ENCODE data around the gene DEF6. TPM values are rescaled to one million over a fixed set of nuclear protein-coding genes. Genes with fewer than 3 reads are reported as not detected.

DEF6 gene
- polyA plus RNA-seq, 6 donors from 2014 or later: 25.8 to 104 (median 58.3) TPM

DNA sequence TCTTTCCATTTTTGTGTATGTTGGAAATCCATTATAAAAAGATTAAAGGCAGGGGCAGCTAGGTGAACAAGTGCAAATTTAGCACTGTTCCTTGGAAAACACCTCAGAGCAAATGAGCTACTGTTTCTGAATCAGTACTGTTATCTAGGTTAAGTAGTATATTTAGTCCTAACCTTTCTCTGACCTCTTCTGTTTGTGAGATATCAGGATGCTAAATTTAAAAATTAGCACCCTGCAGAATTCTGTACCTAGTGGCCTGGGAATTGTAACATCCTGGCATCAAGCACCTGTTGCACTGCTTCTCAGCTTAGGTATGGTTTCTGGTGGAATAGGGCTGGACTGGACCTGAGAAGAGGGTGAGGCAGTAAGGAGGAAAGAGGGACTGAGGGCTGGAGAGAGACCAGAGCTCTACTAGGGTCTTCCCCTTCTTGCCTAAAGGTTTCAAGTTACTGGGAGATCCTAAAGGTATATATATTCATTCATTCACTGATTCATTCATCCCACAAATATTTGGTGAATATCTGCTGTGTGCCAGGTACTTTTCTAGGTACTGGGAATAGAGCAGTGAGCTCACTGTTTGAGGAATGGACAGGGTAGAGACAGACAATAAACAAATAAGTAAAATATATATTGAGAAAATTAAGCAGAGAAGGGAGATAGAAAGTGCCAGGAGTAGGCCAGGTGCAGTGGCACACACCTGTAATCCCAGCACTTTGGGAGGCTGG is 32.9 kb upstream of the DEF6 start:
- H3K27me3 Mint-ChIP-seq: no peaks in the 10 kb centered on the region
- H3K4me3 Mint-ChIP-seq: no peak overlapping the region
- DNase-seq (no peak), ATAC-seq (ENCODE audit: low read depth in 2 of 2) (no peak)
- no peaks in the 10 kb centered on the region for H3K36me3 Mint-ChIP-seq
- H3K4me1 Mint-ChIP-seq: peaks cover 46 to 60% (median 57%) of the 10 kb centered on the region in 3 donors
- H3K9me3 Mint-ChIP-seq: no peaks in the 10 kb centered on the region
- H3K27ac Mint-ChIP-seq: peak overlapping the region in 4 of 6 donors; percentile 1 to 97 (median 70)

DNA sequence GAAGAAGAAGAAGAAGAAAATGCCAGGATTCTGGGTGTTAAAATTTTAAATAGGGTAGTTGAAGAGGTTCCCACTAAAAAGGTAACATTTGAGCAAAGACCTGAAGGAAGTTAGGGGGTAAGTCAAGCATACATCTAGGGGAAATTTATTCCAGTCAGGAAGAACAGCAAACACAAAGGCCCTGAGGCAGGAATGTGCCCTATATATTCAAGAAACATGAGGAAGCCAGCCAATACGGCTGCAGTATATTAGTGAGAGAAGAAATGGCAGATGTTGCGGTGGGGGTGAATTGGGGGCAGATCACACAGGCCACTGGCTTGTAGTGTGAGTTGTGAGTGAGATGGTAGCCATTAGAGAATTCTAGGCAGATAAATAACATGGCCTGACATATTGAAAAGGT is 32.1 kb upstream of the DEF6 start:
- H3K27me3 Mint-ChIP-seq: no peaks in the 10 kb centered on the region
- peaks cover 40 to 54% (median 53%) of the 10 kb centered on the region in 3 donors for H3K4me1 Mint-ChIP-seq
- no peak for ATAC-seq (ENCODE audit: low read depth in 2 of 2)
- H3K9me3 Mint-ChIP-seq: no peaks in the 10 kb centered on the region
- peak overlapping the region; percentile 1 to 97 (median 36) for H3K27ac Mint-ChIP-seq
- DNase-seq: no peak
- H3K4me3 Mint-ChIP-seq: no peak overlapping the region
- no peaks in the 10 kb centered on the region for H3K36me3 Mint-ChIP-seq

DNA sequence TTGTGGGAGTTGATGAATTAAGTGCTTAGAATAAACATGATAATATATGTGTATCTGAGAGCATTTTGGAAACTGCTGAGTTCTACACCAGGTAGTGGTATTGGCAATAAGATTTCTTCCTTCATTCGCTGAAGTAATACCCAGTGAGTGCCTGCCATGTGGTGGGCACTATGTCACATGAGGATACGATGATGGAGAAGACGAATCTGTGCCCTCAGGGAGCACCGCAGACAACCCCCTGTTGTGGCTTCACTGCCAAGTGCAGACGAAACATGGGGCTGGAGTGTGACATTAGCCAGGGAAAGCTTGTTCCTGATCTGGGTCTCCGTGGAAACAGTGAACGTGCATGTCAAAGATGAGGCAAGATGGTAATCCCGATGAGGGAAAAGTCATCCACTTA is 30.2 kb upstream of the DEF6 start:
- DNase-seq: no peak
- H3K4me1 Mint-ChIP-seq: peaks cover 25 to 40% (median 38%) of the 10 kb centered on the region in 3 donors
- H3K9me3 Mint-ChIP-seq: no peaks in the 10 kb centered on the region
- peak overlapping the region in 1 of 6 donors; percentile 67 for H3K27ac Mint-ChIP-seq
- H3K4me3 Mint-ChIP-seq: no peak overlapping the region
- ATAC-seq (ENCODE audit: low read depth in 2 of 2): no peak
- no peaks in the 10 kb centered on the region for H3K27me3 Mint-ChIP-seq
- no peaks in the 10 kb centered on the region for H3K36me3 Mint-ChIP-seq

DNA sequence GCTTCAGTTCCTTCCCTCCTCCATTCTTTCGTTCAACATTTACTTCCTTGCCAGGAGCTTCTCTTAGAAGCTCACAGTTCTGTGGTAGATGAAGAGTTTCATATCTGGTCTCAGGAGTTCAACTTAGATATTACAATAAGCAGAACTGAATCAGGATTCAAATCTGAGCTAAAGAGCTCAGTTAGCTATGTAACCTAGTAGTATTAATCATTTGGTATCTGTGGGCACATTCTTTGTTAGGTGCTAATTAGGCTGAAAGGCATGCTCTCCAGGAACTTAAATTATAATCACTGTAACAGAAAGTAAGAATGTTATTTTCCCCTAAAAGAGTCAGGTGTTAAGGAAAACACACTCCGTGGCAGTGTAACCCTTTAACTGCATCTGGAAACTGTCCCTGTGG is 29.7 kb upstream of the DEF6 start:
- ATAC-seq (ENCODE audit: low read depth in 2 of 2) (no peak), DNase-seq (no peak)
- Mint-ChIP-seq H3K27me3 (no peaks in the 10 kb centered on the region), H3K27ac (peak overlapping the region in 1 of 6 donors; percentile 39), H3K4me1 (peaks cover 20 to 36% (median 34%) of the 10 kb centered on the region in 3 donors), H3K9me3 (no peaks in the 10 kb centered on the region), H3K36me3 (no peaks in the 10 kb centered on the region), H3K4me3 (no peak overlapping the region)

DNA sequence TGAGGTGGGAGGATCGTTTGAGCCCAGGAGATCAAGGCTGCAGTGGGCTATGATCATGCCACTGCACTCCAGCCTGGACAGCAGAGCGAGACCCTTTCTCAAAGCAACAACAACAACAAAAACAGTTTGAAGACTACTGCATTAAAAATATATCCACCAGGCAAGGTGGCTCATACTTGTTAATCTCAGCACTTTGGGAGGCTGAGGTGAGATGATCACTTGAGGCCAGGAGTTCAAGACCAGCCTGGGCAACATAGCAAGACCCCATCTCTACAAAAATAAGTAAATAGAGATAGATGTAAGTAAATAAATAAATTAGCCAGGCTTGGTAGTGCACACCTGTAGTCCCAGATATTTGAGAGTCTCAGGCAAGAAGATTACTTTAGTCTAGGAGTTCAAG is 25.6 kb upstream of the DEF6 start:
- Mint-ChIP-seq H3K27me3 (no peaks in the 10 kb centered on the region), H3K4me3 (no peak overlapping the region), H3K27ac (no peak overlapping the region), H3K9me3 (no peaks in the 10 kb centered on the region), H3K36me3 (no peaks in the 10 kb centered on the region), H3K4me1 (peaks cover 6 to 13% (median 8%) of the 10 kb centered on the region in 3 donors)
- ATAC-seq (ENCODE audit: low read depth in 2 of 2) (no peak), DNase-seq (no peak)

GRCh38 chr6:35273822-35274559 is 23.6 kb upstream of the DEF6 start:
- no peak for ATAC-seq (ENCODE audit: low read depth in 2 of 2)
- H3K9me3 Mint-ChIP-seq: no peaks in the 10 kb centered on the region
- peaks cover 0 to 18% (median 8%) of the 10 kb centered on the region in 3 donors for H3K4me1 Mint-ChIP-seq
- no peaks in the 10 kb centered on the region for H3K36me3 Mint-ChIP-seq
- no peak for DNase-seq
- no peak overlapping the region for H3K4me3 Mint-ChIP-seq
- H3K27ac Mint-ChIP-seq: peak overlapping the region in 1 of 6 donors; percentile 14
- no peaks in the 10 kb centered on the region for H3K27me3 Mint-ChIP-seq

GRCh38 chr6:35275744-35276260 is 21.8 kb upstream of the DEF6 start:
- ATAC-seq (ENCODE audit: low read depth in 2 of 2) (no peak), DNase-seq (no peak)
- Mint-ChIP-seq H3K27me3 (no peaks in the 10 kb centered on the region), H3K4me1 (peaks cover 0 to 12% (median 8%) of the 10 kb centered on the region in 3 donors), H3K4me3 (no peak overlapping the region), H3K27ac (peak overlapping the region in 1 of 6 donors; percentile 41), H3K36me3 (no peaks in the 10 kb centered on the region), H3K9me3 (no peaks in the 10 kb centered on the region)

GRCh38 chr6:35278708-35279107 is 18.9 kb upstream of the DEF6 start:
- Mint-ChIP-seq H3K4me3 (no peak overlapping the region), H3K27ac (peak overlapping the region in 1 of 6 donors; percentile 56)
- ATAC-seq (ENCODE audit: low read depth in 2 of 2): no peak

DNA sequence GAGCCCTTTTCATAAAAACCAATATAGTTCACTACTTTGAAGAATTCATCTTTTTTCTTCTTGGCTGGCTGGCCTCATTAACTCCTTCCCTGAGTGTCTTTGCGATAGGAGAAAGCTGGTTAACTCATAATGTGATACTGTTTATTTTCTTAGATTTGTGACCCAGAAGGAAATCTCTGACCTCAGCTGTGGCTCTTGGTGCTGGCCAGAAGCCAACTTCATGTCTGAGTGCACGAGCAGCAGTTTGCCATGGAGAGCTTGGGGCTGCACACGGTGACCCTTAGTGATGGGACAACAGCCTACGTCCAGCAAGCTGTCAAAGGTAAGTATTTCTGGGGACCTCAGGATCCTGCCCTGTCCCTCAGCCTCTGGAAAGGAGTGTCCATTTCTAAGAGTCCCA is 16.7 kb upstream of the DEF6 start:
- Mint-ChIP-seq H3K4me3 (no peak overlapping the region), H3K4me1 (peaks cover 0 to 5% (median 0%) of the 10 kb centered on the region in 3 donors), H3K9me3 (no peaks in the 10 kb centered on the region), H3K27me3 (no peaks in the 10 kb centered on the region), H3K27ac (peak overlapping the region in 1 of 6 donors; percentile 63), H3K36me3 (peaks cover 15 to 19% of the 10 kb centered on the region in 2 donors)
- ATAC-seq (ENCODE audit: low read depth in 2 of 2) (no peak), DNase-seq (no peak)

More at GRCh38 chr6:35278708-35279107, 18.9 kb upstream of the DEF6 start:
- H3K27me3 Mint-ChIP-seq: no peaks in the 10 kb centered on the region
- peaks cover 0 to 12% (median 8%) of the 10 kb centered on the region in 3 donors for H3K4me1 Mint-ChIP-seq
- no peak for DNase-seq
- no peaks in the 10 kb centered on the region for H3K9me3 Mint-ChIP-seq
- H3K36me3 Mint-ChIP-seq: peaks cover 9 to 15% of the 10 kb centered on the region in 2 donors

- H3K4me3 Mint-ChIP-seq: no peak overlapping the region
- peaks cover 15 to 34% of the 10 kb centered on the region in 2 donors for H3K36me3 Mint-ChIP-seq
- ATAC-seq (ENCODE audit: low read depth in 2 of 2) (no peak), DNase-seq (no peak)
- no peaks in the 10 kb centered on the region for H3K9me3 Mint-ChIP-seq
- H3K27me3 Mint-ChIP-seq: no peaks in the 10 kb centered on the region
- peaks cover 2 to 11% (median 5%) of the 10 kb centered on the region in 3 donors for H3K4me1 Mint-ChIP-seq
- no peak overlapping the region for H3K27ac Mint-ChIP-seq
Observed at GRCh38 chr6:35282472-35282871, 15.1 kb upstream of the DEF6 start.

GRCh38 chr6:35283361-35283760 is 14.3 kb upstream of the DEF6 start:
- no peak for ATAC-seq (ENCODE audit: low read depth in 2 of 2)
- Mint-ChIP-seq H3K4me1 (peaks cover 2 to 11% (median 5%) of the 10 kb centered on the region in 3 donors), H3K27ac (no peak overlapping the region), H3K9me3 (no peaks in the 10 kb centered on the region), H3K4me3 (no peak overlapping the region), H3K36me3 (peaks cover 15 to 34% of the 10 kb centered on the region in 2 donors), H3K27me3 (no peaks in the 10 kb centered on the region)
- no peak for DNase-seq

GRCh38 chr6:35287671-35288396 is 9.8 kb upstream of the DEF6 start:
- H3K9me3 Mint-ChIP-seq: no peaks in the 10 kb centered on the region
- DNase-seq (no peak), ATAC-seq (ENCODE audit: low read depth in 2 of 2) (no peak)
- H3K4me1 Mint-ChIP-seq: peaks cover 13 to 16% (median 15%) of the 10 kb centered on the region in 3 donors
- peak overlapping the region in 1 of 6 donors; percentile 42 for H3K27ac Mint-ChIP-seq
- H3K27me3 Mint-ChIP-seq: no peaks in the 10 kb centered on the region
- peaks cover 19 to 49% of the 10 kb centered on the region in 2 donors for H3K36me3 Mint-ChIP-seq
- no peak overlapping the region for H3K4me3 Mint-ChIP-seq

GRCh38 chr6:35288834-35289233 is 8.8 kb upstream of the DEF6 start:
- no peak for DNase-seq
- no peak overlapping the region for H3K4me3 Mint-ChIP-seq
- H3K27me3 Mint-ChIP-seq: no peaks in the 10 kb centered on the region
- H3K9me3 Mint-ChIP-seq: no peaks in the 10 kb centered on the region
- peaks cover 13 to 16% (median 15%) of the 10 kb centered on the region in 3 donors for H3K4me1 Mint-ChIP-seq
- H3K27ac Mint-ChIP-seq: peak overlapping the region in 1 of 6 donors; percentile 60
- peaks cover 14 to 42% of the 10 kb centered on the region in 2 donors for H3K36me3 Mint-ChIP-seq
- ATAC-seq (ENCODE audit: low read depth in 2 of 2): no peak
